EH (cell line): ENCODE results near the gene UNC13A.
A peak's percentile ranks its signal among the peaks of the same experiment; 100 is the strongest.

Experiments used
- DNase-seq: peaks from one replicate; pipeline ENCODE4 v3.0.0-alpha.2; 2015; ENCODE audit warnings: low read depth

UNC13A gene

DNA sequence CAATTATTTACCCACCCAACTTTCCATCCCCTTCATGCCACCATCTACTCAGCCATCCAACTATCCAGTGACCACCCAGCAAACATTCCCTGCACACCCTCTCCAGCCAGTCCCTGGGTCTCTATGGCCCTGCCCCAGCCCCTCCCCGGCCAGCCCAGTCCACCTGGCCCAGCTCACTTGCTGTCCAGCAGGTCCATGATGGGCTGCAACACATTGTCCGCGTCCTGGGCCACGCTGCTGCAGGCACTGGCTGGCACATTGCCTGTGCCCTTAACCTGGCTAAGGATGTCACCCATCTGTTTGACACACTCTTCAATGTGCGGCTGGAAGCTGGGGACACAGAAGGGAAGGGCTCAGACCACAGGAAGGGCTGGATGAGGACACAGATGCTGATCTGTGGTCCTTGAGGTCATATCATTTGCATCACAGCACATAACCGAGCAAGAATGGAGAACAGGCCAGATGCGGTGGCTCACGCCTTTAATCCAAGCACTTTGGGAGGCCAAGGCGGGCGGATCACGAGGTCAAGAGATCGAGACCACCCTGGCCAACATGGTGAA lies 61.6 kb downstream of the UNC13A start:
- DNase-seq: no peak

DNA sequence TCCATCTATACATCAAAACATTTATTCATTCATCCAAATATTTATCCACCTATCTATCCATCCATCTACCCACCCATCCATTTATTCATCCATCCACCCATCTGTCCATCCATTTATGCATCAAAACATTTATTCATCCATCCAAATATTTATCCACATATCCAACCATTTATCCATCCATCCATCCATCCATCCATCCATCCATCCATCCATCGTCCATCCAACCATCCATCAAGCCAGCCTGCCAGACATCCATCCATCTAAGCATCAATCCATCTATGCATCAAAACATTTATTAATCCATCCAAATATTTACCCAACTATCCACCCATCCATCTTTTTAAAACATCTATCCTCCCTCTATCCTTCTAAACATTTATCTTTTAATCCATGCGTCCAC lies 62.2 kb downstream of the UNC13A start:
- no peak for DNase-seq

DNA sequence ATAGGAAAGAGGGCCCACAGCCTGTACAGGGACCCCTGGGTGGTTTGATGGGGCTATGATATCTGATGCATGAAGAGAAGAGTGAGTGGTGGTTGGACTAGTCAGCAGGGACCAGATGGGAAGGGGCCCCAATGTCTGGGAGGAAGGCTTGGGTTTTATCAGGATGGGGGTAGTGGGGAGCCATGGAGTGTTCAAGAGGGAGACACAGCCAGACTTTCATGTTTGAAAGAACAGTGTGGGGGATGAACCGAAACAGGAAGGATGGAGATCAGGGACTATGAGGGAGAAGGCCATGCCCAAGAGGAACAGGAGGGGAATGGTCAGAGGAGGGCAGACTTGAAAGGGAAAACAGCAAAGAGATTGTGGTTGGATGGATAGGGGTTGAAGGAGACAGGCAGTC lies 63.1 kb downstream of the UNC13A start:
- DNase-seq: no peak

DNA sequence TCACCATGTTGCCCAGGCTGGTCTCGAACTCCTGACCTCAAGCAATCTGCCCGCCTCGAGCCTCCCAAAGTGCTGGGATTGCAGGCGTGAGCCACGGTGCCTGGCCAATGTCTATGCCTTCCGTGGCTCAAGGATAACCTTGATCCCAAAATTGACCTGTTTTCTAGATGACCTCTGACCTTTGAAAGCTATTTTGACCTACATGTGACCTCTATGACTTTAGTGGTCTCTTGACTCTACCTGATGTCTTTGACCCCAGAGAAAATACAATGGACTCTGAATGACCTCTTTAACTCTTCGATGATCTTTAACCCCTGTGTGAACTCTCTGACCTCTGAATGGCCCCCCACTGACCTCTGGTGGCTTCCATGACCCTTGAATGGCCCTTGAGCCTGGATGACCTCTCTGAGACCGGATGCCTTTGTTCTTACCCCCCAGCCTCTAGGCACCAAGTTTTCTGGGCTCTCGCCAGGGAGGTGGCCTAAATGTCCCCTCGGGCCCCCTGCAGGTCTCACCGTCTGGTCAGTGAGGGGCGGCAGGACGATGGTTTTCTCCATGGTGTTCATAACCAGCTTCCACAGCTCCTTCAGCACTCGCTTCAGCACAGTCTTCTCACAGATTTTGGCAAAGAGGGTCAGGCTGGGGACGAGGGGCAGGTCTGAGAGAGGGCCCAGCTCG lies 63.7 kb downstream of the UNC13A start:
- DNase-seq: no peak

DNA sequence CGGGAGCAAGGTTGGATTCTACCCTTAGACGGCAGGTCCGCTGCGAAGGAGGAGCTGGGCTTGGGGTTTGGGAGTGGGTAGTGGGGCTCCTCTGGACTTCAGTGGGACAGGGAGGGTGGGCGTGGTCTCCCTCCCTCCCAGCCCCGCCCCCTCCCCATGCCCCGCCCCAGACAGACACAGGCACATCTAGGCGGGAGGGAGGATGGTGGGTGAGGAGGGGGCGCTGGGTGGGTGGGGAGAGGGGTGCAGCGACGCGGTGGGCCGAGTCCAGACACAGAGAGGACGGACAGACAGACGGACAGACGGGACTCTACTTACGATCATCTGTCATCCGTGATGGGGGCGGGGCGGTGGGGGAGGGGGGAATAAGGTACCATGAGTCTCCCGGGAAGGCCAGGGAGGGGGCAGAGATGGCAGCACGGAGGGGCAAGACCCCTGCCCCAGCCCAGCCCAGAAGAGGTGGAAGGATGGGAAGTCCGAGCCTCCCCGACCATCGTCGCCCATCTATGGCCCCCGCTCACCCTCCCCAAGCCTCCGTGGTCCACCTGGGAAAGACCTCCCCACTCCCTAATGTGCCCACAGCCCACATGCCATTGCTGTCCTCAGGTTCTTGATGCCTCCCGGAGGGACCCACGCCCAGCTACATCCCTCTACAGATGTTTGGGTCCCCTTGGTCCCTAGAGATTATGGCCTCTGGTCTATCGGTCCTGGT lies 64.8 kb downstream of the UNC13A start:
- no peak for DNase-seq

DNA sequence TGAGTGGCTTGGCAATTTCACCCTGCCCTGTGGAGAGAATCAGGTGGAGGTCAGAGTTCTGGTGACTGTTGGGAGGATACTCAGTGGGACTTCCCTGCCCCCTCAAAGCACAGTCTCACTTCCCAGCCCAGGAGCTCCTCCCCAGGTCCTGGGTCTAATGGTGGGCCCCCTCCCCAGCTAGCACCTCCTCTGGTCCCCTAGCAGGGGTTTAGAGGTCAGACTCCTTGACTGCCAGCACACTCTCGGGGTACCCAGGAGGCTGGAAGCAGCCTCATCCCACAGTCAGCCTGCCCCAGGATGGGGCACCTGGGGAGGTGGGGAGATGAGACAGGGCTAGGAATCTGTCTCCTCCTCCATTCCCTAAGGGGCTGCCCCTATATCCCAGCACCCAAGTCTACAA lies 67.5 kb downstream of the UNC13A start:
- no peak for DNase-seq

DNA sequence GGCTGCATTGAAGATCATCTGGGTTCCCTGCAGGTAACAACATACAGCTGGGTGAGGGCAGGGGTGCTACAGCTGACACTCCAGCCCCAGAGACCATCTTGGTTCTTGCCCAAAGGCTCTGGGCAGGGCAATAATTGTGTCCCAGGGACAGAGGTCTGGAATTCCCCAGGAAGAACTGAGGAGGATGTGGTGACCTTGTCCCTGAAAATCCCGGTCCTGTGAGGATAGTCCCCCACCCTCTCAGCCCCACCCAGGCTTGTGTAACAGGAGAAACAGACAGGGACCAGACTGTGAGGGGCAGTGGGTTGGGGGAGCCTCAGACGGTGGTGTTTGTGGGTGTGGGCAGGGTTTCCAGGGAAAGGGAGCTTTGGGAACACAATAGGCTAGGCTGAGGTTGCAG lies 69.2 kb downstream of the UNC13A start:
- no peak for DNase-seq

DNA sequence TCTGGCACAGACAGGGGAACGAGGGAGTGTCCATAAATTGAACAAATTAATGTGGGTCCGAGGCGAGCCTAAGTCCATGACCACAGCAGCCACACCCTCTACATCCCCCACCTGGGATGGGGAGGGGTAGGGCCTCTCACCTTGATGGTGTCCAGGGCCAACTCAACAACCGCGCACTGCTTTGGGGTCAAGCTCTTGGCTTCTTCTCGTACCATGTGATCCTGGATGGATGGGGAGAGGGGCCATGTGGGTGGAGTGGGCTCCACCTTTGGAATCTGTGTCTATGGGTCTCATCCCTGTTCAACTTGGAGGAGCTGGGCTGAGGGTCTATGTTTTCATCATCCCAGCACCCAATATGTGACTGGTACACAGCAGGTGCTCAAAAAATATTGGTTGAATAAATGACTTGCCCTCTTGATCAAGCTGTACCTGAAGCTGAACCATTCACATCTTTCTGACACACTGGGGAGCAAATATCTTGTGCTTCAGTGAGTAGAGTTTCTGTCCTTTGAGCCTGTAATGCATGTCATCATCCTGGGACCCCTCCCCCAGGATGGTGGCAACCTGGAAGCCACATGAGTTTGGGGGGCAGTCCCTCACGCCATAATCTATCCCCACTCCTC lies 69.8 kb downstream of the UNC13A start:
- no peak for DNase-seq

DNA sequence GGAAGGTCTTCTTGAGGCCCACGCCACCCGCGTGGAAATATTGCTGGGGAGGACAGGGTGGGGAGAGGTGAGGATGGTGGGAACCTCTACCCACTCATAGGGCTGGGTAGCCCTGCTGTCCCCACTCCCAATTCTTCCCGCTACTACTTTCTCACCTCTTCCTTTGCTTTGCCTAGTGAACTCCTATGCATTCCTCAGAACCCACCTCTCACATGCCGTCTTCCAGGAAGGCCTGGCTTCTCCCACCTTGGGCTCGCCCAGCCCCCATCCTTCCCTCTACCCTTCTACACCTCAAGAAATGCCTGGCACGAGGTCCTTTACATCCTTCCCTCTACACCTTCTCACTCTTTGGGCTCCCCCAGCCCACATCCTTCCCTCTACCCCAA lies 70.4 kb downstream of the UNC13A start:
- DNase-seq: no peak

DNA sequence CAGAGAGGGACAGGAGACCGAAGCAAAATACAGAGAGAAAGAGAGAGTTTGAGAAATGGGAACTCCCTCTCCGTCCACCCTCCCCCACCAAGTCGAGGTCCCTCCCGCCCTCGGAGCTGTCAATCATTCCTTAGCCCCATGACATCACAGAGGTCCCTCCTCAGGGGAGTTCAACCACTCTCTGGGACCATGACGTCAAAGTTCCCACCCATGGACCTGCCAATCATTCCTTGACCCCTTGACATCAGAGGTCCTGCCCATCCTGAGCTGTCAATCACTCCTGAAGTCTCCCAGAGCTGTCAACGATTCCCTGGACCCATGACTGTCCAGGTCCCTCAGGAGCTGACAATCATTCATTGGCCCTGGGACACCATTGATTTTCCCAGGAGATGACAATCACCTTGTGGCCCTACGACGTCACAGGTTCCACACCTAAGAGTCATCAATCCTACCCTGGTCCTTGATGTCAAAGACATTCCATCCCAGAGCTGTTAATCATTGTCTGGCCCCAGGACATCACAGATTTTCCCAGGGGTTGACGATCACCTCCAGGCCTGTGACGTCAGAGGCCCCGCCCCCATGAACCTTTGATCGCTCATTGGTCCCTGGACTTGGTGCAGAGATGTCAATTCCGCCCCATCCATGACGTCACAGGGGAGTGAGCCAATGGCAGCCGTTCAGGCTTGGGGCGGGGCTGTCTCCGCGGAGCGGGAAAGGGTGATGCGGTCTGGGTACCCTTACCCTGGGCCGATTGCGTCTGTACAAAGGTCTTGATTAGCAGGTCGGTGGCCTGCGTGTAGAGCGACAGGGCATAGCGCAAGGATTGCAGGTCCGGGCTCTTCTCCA lies 71.0 kb downstream of the UNC13A start:
- peak; percentile 30 for DNase-seq

DNA sequence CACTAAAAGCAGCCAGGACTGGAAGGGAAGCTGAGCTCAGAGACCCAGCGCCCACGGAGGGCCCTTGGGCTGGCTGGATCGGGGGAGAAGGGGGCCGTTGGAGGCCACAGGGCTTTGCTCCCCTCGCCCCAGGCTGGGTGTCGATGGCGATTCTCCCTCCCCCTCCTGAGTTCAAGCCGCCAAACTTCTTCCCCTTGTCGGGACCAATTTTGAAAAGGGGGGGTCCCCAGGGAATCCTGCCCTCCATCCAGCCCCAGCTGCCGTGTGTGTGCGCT lies 71.5 kb downstream of the UNC13A start:
- no peak for DNase-seq

DNA sequence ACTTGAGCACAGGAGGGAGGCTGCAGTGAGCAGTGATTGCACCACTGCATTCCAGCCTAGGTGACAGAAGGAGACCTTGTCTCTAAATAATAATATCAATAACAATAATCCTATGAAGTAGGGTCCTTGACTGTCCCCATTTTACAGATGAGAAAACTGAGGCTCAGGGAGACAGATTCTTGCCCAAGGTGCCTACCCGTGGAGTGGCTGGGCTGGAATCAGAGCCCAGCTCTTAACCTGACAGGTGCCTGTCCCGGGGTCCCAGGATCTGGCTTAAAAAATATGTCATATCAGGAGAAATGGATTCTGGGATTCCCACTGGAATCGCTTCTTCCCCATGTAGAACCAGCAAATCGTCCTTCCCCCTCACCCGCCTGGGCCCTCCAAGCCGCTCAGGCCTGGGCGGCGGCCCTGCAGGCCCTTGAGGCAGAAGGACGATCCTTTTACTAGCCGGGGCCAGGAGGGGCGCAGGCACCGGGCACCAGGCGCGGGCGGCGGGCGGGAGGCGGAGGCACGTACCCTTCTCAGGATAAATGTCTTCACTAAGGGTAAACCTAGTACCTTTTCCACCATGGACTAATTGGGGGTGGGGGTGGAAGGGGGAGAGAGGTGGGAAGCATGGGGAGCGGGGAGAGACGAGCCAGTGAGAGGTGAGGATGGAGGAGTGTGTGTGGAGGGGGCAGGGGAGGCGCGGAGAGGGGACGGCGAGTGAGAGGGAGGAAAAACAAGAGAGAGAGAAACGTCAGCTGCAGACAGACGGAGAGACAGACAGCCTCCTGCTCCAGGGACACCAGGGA lies 72.1 kb downstream of the UNC13A start:
- DNase-seq: no peak

DNA sequence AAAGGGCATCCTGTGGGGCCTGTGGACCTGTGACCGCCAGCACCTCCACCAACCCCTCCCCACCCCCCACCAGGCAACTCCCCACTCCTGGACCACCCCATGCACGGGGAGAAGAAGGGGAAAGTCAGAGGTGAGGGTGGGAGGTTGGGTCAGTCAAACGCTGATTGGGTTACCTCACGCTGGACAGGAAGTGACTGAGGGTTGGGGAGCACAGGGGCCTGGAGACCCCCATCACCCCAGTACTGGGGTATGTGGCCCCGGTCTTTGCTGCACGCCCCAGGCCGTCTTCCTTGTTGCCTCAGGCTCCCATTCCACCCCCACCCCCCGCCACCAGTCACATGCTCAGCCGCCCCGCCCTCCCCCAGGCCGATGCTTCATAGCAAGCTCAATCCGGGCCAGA lies 73.7 kb downstream of the UNC13A start:
- no peak for DNase-seq

DNA sequence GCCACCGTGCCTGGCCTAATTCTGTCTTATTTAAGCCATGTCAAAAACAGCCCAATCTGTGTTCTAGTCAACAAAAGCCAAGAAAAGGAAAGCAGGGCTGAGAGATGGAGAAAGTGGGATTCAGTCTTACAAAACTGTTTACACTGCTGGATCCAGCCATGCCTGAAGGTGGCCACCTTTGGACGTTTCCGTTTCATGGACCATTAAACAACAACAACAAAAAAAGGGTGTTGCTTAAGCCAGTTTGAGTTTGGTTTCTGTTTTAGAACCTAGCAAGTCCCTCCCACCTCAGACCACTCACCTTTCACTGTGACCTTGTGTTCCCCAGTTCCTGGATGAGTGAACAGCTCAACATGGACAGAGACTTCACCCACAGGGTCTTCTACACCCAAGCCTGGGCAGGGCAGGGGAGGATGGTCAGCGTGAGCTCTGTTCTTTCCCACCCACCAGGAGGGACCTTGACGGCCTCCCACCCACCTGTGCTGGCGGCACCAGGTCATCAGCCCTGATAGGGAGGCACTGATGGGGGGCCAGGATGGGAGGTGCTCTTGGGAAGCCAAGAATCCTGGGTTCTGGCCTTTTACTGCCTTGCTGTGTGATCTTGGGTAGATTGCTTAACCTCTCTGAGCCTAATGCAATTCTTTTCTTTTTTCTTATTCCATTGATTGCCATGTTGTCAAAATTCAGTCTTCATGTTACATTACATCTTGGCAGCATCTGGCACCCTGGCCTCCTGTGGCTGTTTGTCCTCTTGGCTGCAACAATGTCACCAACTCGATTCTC lies 76.5 kb downstream of the UNC13A start:
- DNase-seq: no peak

DNA sequence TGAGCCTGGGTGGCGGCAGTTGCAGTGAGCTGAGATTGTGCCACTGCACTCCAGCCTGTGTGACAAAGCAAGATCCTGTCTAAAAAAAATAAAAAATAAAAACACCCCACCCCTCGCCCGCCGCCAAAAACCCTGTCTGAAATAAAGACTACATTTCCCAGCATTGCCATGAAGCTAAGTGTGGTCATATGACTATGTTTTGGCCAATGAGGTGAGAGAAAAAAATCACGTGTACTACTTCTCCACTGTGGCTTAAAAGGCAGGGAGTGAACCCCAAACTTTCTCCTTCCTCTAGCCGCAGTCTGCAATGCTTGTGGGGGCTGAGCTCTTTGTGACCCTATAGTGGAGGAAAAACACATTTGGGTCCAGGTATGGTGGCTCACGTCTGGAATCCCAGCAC lies 77.8 kb downstream of the UNC13A start:
- DNase-seq: peak; percentile 56

DNA sequence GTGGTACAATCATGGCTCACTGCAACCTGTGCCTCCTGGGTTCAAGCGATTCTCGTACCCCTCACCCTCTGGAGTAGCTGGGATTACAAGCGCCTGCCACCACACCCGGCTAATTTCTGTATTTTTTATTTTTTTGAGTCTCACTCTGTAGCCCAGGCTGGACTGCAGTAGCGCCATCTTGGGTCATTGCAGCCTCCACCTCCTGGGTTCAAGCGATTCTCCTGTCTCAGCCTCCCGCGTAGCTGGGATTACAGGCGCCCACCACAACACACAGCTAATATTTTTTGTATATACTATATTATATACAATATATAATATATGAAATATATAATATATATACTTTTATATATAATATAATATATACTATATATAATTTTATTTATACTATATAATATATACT lies 80.2 kb downstream of the UNC13A start:
- no peak for DNase-seq

DNA sequence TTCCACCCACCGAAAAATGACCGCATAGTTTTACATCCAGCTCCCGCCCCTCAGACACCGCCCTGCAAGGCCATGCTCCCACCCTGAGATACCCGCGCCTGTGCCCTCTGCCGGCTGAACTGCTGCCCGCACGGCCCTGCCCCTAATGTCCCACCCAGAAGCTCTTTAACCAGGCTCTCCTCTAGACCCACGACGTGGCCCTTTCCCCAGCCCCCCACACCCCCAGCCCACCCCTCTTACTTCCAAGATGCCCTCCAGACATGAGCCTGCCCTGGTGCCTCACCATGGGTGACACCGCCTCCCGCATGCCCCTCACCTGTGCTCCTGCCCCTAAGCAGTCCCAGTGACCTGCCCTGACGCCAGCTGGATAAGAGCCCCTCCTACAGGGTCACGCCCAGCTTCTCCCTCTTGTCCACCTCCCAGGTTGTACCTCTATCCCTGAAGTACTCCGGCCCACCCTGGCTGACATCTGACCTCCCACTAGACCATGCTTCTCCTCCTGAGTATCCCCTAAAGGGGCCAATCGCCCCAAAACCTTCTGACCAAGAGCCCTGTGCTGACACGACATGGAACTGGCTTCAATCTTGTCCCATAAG lies 81.5 kb downstream of the UNC13A start:
- DNase-seq: no peak

DNA sequence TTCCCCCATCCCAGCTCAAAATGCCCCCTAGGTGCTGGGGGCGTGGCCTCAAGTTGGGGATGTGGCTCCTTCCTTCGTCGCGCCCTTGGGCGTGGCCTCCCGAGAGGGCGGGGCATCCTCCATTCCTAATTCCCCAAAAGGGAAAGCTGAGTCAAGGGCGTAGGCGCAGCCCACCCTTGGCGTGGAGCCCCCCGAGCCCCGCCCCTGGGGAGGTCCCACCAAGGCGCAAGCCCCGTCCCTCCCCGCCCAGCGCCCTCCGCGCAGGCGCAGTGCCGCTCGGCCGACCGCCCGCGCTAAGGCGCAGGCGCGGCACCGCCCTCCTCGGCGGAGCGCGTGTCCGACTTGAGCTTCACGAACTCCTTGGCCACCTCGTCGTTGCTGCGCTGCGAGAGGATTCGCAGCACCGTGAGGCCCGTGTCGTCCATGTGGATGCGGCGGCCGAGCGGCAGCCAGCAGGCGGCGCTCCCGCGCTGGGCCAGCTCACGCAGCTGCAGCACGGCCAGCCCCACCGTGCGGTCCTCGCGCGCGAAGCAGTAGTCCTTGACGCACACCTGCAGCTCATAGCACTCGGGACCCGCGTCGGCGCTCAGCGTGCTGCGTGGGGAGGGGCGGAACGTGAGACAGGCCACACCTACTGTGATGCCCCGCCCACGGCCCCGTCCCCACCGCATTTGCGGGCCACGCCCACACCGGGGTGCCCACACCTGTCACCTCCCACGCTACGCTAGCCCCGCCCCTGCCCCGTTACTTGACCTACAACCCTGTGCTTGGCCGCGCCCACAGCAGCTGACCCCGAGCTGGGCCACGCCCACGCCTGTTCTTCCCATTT lies 82.2 kb downstream of the UNC13A start:
- DNase-seq: peak; percentile 79

DNA sequence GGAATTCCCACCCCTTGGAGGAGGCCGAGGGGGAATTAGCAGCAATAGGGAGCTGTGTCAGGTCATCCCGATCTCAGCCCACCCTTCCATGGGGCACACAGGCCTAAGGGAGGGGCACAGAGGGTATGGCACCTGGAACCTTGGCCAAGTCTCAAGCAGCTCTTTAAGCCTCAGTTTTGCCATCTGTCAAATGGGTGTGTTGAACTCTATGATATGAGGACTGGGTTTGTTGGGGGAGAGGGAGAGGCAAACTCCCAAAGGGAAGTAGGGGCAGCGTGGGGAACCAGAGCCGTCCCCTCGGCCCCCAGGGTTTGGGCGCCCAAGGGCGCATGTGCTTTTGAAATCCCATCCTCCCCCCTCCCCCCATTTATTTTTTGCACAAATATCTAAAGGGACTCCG lies 83.0 kb downstream of the UNC13A start:
- no peak for DNase-seq
